Nucleus accumbens (tissue), 56 donors: ENCODE measurements around the gene MTF1.
A peak's percentile ranks its signal among the peaks of the same experiment; 100 is the strongest.

Experiments
- DNase-seq, 56 donors: peaks; one replicate each; lab custom pipeline; 2025; lab: John Stamatoyannopoulos, UW

The MTF1 gene

DNA sequence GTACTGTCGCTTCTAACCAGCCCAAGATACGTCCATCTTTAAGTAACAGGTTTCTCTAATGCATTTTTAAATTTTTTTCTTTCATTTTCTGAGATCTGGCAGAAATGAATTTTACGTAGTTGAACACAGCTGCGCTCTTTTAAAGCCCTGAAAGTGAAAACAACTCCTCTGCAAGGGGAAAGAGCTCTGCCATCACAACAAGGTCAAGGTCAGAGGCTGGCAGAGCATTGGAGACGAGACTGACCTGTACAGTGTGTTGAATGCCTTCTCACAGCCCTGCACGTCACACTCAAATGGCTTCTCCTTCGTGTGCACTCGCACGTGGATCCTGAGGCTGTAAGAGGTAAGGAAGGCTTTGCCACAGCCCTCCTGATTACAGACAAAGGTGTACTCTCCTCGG, 19.7 kb downstream of the MTF1 start:
- DNase-seq = no peak

DNA sequence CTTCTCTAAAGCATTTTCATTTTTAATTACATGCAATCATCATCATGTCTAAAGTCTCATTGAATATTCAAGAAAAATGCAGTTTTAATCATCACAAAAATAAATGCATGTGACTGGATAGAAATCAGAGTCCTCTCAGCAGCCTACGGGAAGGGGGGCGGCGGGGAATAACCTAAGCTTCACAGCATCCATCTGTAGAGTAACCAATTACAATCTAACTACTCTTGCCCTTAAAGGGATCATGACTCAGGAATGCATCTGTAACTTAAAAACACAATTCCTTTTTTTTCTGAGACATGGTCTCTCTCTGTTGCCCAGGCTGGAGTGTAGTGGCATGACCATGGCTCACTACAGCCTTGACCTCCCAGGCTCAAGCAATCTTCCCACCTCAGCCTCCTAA, 22.6 kb downstream of the MTF1 start:
- no peak for DNase-seq

DNA sequence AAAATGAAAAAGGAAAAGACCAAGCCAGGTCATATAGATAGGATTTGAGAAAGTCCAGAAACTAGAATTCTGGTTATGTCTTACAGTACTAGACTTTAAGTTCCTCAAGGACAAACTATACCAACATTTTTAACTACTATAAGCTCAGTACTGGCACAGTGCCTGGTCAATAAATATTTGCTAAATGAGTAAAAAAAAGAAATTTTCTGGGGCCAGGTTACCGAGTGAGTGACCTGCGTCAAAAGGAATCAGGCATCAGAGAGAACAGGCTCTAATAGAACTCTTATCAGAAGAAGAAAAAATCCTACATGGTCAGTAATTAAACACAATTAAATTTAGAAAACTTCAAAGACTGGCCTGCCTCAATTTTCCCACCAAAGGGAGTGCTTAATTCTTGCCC, 27.6 kb downstream of the MTF1 start:
- DNase-seq = no peak

DNA sequence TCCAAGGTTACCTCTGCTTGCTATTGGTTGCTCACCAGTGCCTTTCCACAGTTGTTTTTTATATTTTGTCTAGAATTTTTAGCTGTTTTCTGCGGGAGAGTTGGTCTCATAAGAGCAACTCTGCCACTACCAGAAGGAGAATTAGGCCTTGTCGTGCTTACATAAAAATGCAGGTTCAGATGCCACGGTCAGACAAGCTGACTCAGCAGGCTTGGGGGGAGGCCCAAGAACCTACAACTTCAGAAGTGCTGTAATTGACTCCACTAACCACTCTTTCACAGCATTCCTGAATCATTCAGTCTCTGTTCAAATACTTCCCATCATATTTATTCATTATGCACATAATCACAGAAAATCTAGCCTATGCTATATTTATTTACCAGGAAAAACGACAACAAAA, 28.3 kb downstream of the MTF1 start:
- DNase-seq = no peak

DNA sequence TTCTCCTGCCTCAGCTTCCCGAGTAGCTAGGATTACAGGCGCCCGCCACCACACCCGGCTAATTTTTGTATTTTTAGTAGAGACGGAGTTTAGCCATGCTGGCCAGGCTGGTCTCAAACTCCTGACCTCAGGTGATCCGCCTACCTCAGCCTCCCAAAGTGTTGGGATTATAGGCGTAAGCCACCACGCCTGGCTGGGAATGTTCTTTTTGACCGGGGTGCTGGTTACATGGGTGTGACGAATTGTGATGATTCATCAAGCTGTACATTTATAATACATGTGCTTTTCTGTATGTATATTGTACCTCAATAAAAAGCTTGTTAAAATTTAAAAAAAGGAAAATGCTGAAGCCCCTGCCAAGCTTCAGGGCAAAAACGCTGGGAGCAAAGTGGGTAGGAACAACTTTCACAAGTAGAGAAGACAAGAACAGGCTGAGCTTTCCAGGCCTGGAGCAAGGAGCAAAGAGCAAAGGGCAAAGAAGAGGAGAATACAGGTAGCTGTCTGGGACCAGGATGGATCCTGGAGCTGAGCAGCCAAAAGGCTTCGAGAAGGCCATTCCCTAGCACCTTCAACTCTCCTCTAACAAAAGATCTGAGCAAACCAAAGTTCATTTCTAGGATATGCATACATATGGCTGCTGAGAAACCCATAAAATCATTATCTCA, 30.9 kb downstream of the MTF1 start:
- DNase-seq = no peak

DNA sequence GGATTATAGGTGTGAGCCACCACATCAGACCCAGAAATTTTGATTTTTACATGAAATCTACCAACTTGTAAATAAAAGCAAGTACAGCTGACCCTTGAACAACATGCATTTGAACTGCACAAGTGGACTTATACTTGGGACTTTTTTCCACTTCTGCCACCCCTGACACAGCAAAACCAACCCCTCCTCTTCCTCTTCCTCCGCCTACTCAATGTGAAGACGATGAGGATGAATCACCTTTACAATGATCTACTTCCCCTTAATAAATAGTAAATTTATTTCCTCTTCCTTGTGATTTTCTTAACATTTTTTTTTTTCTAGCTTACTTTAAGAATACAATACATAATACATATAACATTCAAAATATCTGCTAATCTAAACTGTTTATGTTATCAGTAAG, 33.9 kb downstream of the MTF1 start:
- DNase-seq = no peak

DNA sequence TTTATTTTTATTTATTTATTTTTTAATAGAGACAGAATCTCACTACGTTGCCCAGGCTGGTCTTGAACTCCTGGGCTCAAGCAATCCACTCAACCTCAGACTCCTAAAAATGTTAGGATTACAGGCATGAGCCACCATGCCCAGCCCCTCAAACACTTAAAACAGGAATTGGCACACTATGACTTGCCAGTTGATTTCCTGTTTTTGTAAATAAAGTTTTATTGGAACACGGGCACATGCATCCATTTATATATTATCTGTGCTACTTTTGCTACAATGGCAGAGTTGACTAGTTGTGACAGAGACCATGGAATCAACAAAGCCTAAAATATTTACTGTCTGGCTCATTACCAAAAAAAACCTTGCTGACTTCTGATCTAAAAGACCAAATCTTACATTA, 35.4 kb downstream of the MTF1 start:
- no peak for DNase-seq

DNA sequence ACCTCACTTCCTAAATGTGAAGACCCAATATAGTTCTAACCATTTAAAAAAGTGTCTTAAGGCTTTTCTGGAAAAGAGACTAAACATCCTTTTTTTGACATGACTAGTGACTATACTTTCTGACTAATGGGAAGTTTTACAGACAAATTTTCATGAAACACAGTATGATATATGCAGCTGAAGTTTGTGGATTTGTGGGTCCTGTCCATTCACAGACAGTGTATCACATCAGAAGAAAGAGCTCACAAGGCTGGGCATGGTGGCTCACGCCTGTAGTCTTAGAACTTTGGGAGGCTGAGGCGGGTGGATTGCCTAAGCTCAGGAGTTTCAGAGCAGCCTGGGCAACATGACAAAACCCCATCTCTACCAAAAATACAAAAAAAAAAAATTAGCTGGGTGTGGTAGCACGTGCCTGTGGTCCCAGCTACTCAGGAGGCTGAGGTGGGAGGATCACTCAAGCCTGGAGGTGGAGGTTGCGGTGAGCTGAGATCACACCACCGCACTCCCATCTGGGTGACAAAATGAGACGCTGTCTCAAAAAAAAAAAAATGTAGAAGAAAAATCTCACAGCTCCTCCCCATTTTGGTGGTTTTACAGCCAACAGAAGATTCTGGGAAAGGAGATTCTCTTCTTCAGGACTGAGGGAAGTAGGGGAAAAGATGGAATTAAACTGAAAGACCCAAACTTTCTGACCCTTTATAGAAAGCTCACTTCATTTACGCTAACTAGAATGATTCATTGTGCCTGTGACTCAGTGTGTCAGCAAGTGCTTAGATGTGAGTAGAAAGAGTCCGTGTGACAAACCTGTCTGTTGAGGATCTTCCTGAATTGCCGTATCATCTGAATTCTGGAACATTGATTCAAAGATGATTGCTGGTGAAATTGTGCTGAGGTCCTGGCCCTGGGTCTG, 36.2 kb downstream of the MTF1 start:
- peak in 2 of 56 donors; percentile 4 to 15 for DNase-seq

DNA sequence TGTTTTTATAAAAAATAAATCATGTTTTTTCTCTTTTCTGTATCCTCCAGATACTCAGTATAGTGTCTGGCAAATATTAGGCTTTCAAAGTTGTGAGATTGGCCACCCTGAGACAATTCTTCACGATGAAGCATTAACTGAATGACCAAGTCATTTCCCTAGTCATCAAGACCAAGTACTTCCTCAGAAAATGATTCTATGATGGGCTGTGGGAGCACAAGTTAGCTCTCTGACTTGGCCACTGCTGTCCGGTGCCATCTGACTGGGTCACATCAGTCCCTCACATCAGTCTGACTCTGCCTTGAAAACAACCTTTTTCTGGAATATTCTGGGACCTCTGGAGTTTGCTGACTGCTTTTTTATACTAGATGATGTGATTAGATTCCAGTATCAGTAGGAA, 37.9 kb downstream of the MTF1 start:
- DNase-seq = no peak

DNA sequence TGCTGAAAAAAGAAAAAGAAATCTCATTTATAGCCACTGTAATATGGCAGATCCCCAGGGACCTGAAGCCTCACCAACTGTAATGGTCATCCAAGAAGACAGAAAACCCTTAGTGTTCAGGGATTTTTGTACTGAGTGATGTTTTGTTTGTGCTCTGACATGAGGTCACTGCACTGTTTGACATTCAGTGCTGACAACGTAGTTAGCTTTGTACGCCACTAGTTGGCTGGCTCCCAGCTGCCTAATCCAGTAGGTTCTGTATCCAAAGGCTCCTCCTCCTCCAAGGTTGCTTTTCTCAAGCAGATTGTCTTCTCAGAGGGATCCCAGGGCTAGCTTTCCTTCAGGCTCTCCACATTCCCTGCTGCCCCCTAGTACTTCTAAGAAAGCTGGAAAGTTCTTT, 41.9 kb downstream of the MTF1 start:
- peak in 47 of 56 donors; percentile 5 to 90 (median 48) for DNase-seq

DNA sequence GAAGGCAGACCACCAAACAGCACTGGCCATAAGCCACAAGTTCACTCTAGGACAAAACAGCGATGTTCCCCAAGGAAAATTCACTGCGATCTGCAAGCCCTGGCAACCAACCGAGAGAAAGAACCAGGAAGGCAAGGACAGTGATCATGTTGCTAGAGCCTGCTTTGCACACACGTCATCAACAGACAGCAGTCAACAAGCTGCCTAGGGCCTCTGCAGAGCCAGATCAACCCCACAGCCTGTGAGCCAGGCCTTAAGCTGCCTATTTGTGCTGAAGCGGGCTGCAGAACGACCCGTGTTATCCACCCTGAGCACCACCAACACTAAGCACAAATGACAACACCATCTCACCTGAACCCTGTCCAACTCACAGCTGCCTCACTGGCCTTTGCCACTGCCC, 45.1 kb downstream of the MTF1 start:
- DNase-seq = peak in 29 of 56 donors; percentile 6 to 65 (median 22)

DNA sequence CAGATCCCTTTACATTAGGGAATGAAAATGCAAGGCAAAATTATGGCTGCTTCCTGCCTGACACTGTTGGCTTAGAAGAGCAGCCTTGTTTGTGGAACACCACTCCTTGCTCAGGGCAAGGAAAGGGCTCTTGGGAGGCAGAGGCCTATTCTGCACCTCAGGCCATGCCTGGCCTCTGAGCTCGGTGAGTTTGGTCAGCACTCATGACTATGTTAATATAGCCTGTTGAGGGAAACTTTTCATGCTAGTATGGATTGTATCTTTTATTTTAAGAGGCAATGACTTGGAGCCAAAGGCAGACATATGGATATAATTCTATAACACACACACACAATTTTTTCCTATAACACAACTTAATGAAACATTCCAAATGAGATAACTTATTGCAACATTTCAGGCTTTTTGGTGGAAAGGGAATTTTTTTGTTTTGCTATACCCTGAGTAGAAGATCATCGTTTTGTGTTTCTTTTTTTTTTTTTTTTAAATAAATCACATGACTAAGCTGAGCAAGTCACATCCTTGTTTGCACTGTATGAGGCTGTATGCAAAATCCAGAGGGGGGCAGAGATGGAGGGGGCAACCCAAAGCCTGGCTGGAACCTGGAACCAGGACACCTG, 45.8 kb downstream of the MTF1 start:
- DNase-seq = no peak

DNA sequence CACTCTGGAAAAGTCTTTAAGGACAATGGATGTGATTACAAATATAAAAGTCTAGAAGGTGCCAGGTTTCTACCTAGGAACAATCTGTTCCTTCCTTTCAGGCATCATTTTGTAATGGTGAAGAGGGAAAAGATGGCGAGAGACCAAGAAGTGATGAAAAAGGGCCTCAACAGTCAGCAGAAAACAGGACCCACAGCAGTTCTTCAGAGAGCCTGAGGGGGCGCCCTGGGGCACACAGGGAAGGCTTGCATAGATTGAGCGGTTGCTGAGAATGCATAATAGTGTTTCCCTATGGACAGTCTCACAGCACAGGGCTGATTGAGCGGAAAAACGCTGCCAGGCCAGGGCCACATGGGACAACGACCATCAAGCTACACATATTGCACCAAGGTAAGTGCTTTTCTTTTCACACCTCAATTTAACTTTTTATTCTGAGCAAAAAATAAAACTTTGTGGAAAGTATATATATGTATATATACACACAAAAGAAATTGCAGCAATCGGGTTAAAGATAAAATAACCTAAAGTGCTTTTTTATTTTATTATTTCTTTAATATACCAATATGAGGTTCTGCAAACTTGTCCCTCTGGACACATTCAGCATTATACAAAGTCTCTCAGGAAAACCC, 48.3 kb downstream of the MTF1 start:
- DNase-seq = peak in 42 of 56 donors; percentile 4 to 78 (median 40)

DNA sequence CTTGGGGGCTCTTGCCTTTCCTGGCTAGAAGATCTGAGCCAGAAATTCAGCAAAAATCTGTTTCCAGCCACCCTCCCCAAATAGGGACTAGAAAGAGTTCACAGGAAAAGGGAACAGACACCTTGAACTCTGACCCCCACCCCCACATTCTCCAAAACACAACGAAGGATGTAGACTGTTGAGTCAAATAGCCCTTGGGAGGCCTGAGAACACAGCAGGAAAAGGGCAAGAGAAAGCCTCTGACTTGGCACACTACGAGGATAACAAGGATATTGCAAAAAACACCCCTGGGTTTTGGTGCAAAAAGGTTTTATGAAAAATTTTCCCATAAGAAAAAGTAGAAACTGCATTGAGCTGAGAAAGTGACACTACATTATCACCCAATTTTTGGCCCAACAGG, 49.5 kb downstream of the MTF1 start:
- no peak for DNase-seq

DNA sequence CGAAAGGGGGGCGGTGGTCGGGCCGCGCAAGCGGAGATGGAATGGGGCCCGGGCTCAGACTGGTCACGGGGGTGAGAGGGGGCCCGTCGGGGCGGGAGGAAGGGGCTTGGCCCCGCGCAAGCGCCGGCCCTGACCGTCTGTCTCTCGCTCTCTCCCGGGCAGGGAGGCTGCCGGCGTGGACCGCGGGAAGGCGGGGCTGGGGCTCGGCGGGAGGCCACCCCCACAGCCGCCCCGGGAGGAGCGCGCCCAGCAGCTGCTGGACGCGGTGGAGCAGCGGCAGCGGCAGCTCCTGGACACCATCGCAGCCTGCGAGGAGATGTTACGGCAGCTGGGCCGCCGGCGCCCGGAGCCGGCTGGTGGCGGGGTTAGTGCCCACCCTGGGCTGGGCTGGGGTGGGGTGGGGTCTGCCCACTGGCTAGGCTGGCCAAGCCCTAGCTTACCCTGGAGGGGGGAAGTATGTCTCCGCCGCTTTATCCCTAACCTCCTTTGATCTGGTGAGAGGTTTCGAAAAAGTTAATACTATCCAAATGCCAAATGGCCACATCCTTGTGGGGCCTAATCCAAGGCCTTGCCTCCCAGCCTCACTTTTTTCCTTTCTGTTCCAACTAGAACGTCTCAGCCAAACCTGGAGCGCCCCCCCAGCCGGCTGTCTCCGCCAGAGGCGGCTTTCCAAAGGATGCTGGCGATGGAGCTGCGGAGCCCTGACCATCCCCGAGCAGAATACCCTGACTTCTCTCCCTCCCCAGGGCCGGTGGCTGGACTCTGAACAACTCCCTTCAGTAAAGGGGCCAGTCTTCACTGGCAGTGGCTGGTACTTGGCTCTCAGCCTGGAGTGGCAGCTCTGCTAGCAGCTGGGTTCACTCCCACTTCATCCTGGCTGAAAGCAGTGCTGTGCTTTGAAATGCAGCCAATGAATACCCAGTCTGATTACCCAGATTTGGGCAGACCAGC, 50.7 kb downstream of the MTF1 start:
- DNase-seq = peak in 55 of 56 donors; percentile 42 to 95 (median 83)

DNA sequence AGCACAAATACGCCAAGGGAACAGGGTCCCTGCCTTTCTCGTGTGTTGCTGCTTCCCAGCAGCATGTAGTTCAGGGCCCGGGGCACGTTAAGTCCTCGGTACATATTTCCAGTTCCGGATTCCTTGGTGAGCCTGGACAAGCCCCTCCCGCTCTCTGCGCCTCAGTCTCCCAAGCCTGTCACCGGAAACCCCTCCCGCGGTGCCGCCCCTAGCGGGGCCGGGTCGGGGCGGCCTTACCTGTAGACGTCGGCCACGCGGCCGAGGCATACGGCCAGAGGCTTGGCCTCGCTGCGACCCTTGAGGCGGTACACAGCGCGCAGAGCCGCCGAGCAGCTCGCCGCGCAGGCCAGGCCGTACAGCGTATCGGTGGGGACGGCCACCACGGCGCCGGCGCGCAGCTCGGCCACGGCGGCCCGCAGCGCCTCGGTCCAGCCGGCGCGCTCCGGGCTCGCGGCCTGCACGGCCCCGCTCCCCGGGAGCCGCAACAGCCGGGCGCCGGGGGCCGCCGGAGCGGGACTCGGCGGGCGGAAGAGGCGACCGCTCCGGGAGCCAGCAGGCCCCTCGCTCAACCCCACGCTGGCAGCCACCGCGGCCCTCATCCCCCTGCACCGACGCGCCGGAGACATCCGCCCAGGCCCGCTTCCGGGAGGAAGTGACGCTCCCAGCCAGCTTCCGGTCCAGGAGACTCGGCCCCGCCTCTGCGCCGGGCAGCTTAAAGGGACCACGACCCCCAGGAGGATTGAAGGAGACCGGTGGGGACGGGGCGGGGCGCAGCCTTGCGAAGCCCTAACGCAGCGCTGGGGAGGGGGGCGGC, 51.6 kb downstream of the MTF1 start, which contains the start of the genes C1orf122 and YRDC:
C1orf122 (plus strand) TSS at position 236 of the 814 bp plus-strand sequence. CDS start 615 bp downstream, outside the sequence.
YRDC (minus strand) TSS at position 654 of the 814 bp plus-strand sequence; CDS start at position 626, 28 bp downstream.
- DNase-seq = peak; percentile 11 to 96 (median 90)

DNA sequence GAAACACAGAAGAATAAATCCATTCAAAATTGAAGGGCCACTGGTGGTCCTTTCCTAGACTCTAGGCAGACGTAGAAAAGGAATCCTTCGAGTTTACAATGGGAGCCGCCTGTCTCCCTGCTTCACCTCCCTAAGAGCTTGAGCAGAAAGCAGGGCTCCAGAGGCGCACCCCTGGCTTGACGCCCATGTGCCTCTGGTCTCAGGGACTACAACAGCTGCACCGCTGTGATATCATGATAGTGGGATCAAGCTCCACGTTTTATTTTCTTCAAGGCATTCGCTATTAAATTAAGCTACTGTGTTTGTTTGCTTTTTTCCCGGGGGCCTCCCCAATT, 52.2 kb downstream of the MTF1 start:
- no peak for DNase-seq

DNA sequence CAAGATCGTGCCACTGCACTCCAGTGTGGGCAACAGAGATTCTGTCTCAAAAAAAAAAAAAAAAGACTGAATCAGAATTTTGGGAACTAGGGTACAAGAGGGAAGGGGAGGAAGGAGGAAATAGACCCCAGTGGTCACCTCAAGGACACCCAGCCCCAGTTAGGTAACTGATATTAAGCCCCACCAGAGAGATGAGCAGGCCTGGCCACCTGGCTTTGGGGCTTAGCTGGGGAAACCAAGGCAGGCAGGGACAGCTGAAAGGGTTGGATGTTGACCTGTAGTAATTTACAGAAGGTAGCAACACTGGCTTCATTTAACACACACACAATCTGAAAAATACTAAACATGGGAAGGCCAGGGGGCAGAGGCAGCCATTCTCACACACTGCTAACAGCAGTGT, 57.0 kb downstream of the MTF1 start:
- DNase-seq = no peak
